Naive thymus-derived CD8-positive, alpha-beta T cell (primary cell): Measurements from ENCODE around the gene SLC6A16. TPM values are rescaled to one million over a fixed set of nuclear protein-coding genes. Genes with fewer than 3 reads are reported as not detected.
"Not testable (repeated sequence)": the region's sequence is repeated elsewhere in the genome, so short reads cannot be mapped to it uniquely, and the experiment has no call there.

Experiments used
- ATAC-seq, 2 donors: fragments of 150-1000 bp; cut with Tn5 transposase in 1 of 2; sonication (Bioruptor Pico), chemical (Tn5 transposase) in 1 of 2; 1 replicate in 1 of 2; 2 replicates in 1 of 2; pipeline ENCODE4 v1.10.0; 2021; ENCODE audit warnings: mild to moderate bottlenecking in 2 of 2, moderate library complexity in 2 of 2
- POLR2A ChIA-PET: fragments of 350-600 bp; sonication (Branson Sonifier 250); formaldehyde crosslinking; loops from one replicate; lab custom pipeline; 2021; ENCODE audit warnings: antibody characterized with exemption; lab: Charles Lee
- DNase-seq, 10 donors: peaks; one replicate each; pipeline versions ENCODE4 v3.0.0 to v3.0.0-alpha.2; 2020 to 2022
- H3K27ac Mint-ChIP-seq, 10 donors: one replicate each; pipeline ENCODE4 v1.8.0; 2020 to 2022; ENCODE audit warnings: mild to moderate bottlenecking in 10 of 10, mixed read lengths in 10 of 10, moderate library complexity in 4 of 10, inconsistent platforms in 1 of 10
- H3K27me3 Mint-ChIP-seq, 5 donors: one replicate each; pipeline ENCODE4 v1.8.0; 2021 to 2022; ENCODE audit warnings: mixed read lengths in 5 of 5
- H3K36me3 Mint-ChIP-seq, 3 donors: one replicate each; pipeline ENCODE4 v1.8.0; 2020 to 2022; ENCODE audit warnings: mixed read lengths in 3 of 3, mild to moderate bottlenecking in 2 of 3, inconsistent platforms in 1 of 3
- H3K4me1 Mint-ChIP-seq, 4 donors: one replicate each; pipeline ENCODE4 v1.8.0; 2021 to 2022; ENCODE audit warnings: mixed read lengths in 4 of 4
- H3K4me3 Mint-ChIP-seq, 10 donors: one replicate each; pipeline ENCODE4 v1.8.0; 2020 to 2022; ENCODE audit warnings: mild to moderate bottlenecking in 10 of 10, mixed read lengths in 10 of 10, moderate library complexity in 6 of 10, inconsistent platforms in 1 of 10
- H3K9me3 Mint-ChIP-seq, 9 donors: one replicate each; pipeline ENCODE4 v1.8.0; 2020 to 2022; ENCODE audit warnings: mixed read lengths in 9 of 9, mild to moderate bottlenecking in 3 of 9, inconsistent platforms in 1 of 9, moderate library complexity in 1 of 9
- polyA plus RNA-seq, 3 donors: library from polyadenylated mRNA; unstranded; fragments of 300-500 nt; fragmentation: Illumina TruSeq; gene quantifications; one replicate each; pipeline ENCODE4 v1.2.3, GENCODE V29; 2021
- total RNA-seq, 8 experiments: library from RNA in 2 of 8; stranded (reverse) in 2 of 8; gene quantifications; one replicate each; pipeline ENCODE4 v1.2.3 and lab custom pipeline; 2021 to 2026

SLC6A16 gene
- total and polyA plus RNA-seq, 5 experiments from 2014 or later, result 0.97 to 6.9 (median 1.5) TPM

DNA sequence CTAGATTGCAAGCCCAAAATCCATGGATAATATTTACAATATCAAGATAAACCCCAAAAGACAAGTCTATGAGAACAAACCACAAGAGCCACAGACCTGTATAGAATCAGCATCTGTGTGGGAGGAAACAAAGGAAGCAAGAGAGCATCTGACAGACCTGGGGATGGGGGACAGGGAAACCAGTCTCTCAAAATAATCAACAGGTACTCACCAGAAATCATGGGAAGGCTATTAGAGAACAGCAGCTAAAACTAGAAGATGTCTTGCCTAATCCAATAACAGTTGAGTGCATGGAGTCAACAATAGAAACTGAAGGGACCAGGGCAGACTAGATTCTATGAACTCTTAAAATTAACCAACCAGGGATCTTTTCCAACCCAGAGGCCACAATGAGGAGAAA, 8.7 kb downstream of the SLC6A16 start:
- peaks cover 20 to 47% (median 44%) of the 10 kb centered on the region in 3 donors for H3K36me3 Mint-ChIP-seq
- H3K9me3 Mint-ChIP-seq, result peaks cover 0 to 33% (median 5%) of the 10 kb centered on the region in 9 donors
- DNase-seq (no peak), ATAC-seq (no peak)
- H3K27ac Mint-ChIP-seq, result peak overlapping the region in 1 of 10 donors; percentile 27
- H3K4me3 Mint-ChIP-seq, result no peak overlapping the region
- peaks cover 9 to 18% (median 15%) of the 10 kb centered on the region in 4 donors for H3K4me1 Mint-ChIP-seq
- POLR2A ChIA-PET, result no interaction called here
- H3K27me3 Mint-ChIP-seq, result no peaks in the 10 kb centered on the region

DNA sequence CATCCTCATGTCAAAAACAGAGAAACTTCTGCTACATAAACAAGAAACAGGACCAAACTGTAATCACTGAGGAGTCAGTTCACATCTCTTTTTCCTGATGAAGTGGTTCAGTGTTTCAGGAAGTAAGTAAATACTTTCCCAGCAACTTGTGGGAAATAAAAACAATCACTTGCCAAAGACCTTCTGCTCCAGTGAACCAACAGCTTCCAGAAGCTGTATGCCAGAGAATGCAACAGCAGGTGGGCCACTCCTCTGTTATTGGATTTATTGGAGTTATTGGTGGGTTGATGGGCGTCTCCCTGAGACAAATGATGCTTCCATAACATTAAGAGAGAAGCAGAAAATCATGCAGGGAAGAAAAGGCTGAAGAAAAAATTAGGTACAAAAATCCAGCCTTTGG, 9.9 kb downstream of the SLC6A16 start:
- Mint-ChIP-seq H3K27me3 (no peaks in the 10 kb centered on the region), H3K4me1 (peaks cover 9 to 22% (median 15%) of the 10 kb centered on the region in 4 donors), H3K4me3 (no peak overlapping the region), H3K9me3 (peaks cover 0 to 25% (median 5%) of the 10 kb centered on the region in 9 donors), H3K36me3 (peaks cover 20 to 52% (median 41%) of the 10 kb centered on the region in 3 donors), H3K27ac (no peak overlapping the region)
- ATAC-seq (no peak), DNase-seq (no peak)
- POLR2A ChIA-PET, result no interaction called here

DNA sequence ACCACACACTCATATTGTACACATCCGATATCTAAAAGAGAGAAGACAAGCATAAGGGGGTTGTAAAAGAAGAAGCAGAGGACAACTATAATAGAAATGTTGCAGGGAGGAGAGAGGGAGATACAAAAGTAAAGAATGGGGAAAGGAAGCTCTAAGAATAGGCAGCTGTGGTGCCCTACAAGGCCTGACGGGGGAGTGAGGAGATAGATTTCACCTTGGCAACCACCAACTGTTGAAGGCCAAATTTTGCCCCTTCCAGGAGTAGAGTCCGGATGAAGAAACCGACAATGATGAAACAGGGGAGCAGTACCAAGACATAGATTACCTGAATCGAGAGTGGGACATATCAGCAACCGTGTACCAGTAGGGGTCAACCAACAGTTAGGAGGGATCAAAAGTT, 15.9 kb downstream of the SLC6A16 start:
- POLR2A ChIA-PET, result no interaction called here
- ATAC-seq (no peak), DNase-seq (no peak)
- peak overlapping the region in 2 of 10 donors; percentile 17 to 43 for H3K27ac Mint-ChIP-seq
- H3K4me1 Mint-ChIP-seq, result peaks cover 0 to 5% (median under 1%) of the 10 kb centered on the region in 4 donors
- H3K9me3 Mint-ChIP-seq, result no peaks in the 10 kb centered on the region
- no peaks in the 10 kb centered on the region for H3K27me3 Mint-ChIP-seq
- no peak overlapping the region for H3K4me3 Mint-ChIP-seq
- H3K36me3 Mint-ChIP-seq, result peaks cover 0 to 31% (median 18%) of the 10 kb centered on the region in 3 donors

DNA sequence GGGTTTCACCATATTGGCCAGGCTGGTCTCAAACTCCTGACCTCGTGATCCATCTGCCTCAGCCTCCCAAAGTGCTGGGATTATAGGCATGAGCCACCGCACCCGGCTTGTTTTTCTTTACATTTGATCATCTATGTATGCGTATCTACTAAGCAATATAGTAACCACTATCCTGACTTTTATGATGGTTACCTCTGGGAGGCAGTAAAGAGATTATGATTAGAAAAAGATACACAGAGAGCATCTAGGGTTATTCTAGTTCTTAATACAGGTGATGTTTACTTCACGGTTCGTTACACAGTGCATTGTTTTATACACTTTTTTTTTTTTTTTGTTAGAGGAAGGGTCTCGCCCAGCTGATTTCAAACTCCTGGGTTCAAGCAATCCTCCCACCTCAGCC, 18.3 kb downstream of the SLC6A16 start:
- H3K36me3 Mint-ChIP-seq, result peaks cover 0 to 23% (median 18%) of the 10 kb centered on the region in 3 donors
- H3K27ac Mint-ChIP-seq, H3K4me3 Mint-ChIP-seq, H3K9me3 Mint-ChIP-seq, DNase-seq, H3K4me1 Mint-ChIP-seq, H3K27me3 Mint-ChIP-seq: not testable (repeated sequence)
- POLR2A ChIA-PET, result interaction anchor here (0.6 kb wide), 1 partner anchor 23 kb away, joined by 3 read pairs; no protein-coding TSS in a partner anchor
- peak in 1 of 2 donors; percentile 62 for ATAC-seq

DNA sequence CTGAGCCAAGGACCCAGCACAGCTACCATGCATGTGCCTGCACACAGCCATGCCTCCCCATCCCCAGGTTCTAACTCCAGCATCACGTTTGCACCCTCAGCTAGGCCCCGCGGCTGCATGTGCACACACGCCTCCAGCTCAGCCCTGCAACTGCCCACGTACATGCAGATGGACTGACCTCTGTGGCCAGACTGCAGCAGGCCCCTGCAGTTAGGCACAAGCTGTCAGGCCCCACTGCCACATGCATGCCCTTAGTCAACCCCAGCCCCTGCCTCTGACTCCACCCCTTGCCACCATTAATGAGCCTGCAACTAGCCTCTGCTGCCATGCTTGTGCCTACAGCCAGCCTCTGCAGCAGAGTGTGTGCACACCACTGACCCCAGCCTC, 23.1 kb downstream of the SLC6A16 start:
- no peak for ATAC-seq
- peaks cover 0 to 7% (median 0%) of the 10 kb centered on the region in 3 donors for H3K36me3 Mint-ChIP-seq
- peaks cover 0 to 9% (median 2%) of the 10 kb centered on the region in 9 donors for H3K9me3 Mint-ChIP-seq
- no peak for DNase-seq
- POLR2A ChIA-PET, result no interaction called here
- peaks cover 2 to 11% (median 7%) of the 10 kb centered on the region in 4 donors for H3K4me1 Mint-ChIP-seq
- H3K27me3 Mint-ChIP-seq, result no peaks in the 10 kb centered on the region
- no peak overlapping the region for H3K27ac Mint-ChIP-seq
- no peak overlapping the region for H3K4me3 Mint-ChIP-seq

DNA sequence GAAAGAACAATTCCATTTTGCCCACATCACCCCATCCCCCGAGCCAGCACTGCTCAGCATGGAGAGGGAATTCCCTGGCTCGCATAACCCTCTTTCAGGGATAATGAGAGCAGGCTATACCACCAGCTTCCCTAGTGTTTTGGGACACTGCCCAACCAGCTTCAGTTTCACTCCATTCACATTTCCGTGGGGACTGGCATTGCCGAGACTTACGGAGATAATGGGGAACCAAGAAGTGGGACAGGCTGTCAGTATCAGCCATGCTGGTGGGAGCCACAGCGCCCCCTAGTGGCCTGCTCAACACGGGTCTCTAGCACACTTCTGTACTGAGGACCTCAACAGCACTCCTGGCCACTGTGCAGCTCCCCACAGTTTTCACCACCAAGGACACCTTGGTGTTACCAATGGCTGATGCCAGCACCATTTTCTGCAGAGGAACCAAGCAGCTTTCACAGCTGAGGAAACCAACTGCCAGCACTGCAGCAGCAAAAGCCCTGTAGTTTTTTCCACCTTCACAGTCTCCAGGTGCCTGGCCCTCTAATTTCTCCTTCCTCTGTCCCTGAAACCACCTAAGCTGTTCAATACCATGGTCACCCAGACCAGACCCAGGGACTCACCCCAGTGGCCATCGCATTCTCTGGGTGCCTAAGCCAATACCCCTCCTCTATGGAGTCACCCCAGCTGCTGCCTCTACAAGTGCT, 23.7 kb downstream of the SLC6A16 start:
- ATAC-seq (peak; percentile 93 to 98), DNase-seq (peak; percentile 48 to 86 (median 70))
- H3K4me1 Mint-ChIP-seq, result peaks cover 2 to 10% (median 7%) of the 10 kb centered on the region in 4 donors
- POLR2A ChIA-PET, result interaction anchor here (1.0 kb wide), 1 partner anchor 125 kb away, joined by 3 read pairs; no protein-coding TSS in a partner anchor
- no peaks in the 10 kb centered on the region for H3K27me3 Mint-ChIP-seq
- H3K4me3 Mint-ChIP-seq, result peak overlapping the region in 1 of 10 donors; percentile 19
- H3K9me3 Mint-ChIP-seq, result peaks cover 0 to 9% (median 2%) of the 10 kb centered on the region in 9 donors
- peaks cover 0 to 7% (median 0%) of the 10 kb centered on the region in 3 donors for H3K36me3 Mint-ChIP-seq
- peak overlapping the region in 2 of 10 donors; percentile 31 to 33 for H3K27ac Mint-ChIP-seq

DNA sequence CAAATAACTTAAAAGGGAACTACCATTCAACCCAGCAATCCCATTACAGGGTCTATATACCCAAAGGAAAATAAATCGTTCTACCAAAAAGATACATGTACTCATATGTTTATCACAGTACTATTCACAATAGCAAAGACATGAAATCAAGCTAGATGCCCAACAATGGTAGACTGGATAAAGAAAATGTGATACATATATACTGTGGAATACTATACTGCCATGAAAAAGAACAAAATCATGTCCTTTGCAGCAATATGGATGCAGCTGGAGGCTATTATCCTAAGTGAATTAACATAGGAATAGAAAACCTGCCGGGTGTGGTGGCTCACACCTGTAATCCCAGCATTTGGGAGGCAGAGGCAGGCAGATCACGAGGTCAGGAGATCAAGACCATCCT, 26.3 kb downstream of the SLC6A16 start:
- H3K4me1 Mint-ChIP-seq, H3K27ac Mint-ChIP-seq, ATAC-seq, H3K27me3 Mint-ChIP-seq, H3K9me3 Mint-ChIP-seq, H3K36me3 Mint-ChIP-seq, DNase-seq, POLR2A ChIA-PET, H3K4me3 Mint-ChIP-seq: not testable (repeated sequence)

DNA sequence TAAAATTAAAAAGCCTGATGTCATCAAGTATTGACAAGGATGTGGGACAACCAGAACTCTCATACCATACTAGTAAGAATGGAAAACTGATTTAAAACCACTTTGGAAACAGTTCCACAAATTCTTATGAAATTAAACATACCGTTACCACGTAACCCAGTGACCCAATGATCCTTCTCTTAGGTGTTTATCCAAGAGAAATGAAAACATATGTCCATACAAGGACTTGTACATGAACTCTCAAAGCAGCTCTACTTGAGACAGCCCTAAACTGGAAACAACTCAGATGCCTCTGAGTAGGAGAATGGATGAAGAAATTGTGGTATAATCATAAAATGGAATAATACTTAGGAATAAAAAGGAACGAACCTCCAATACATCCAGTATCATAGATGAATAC, 27.6 kb downstream of the SLC6A16 start:
- H3K4me1 Mint-ChIP-seq, result peaks cover 2 to 10% (median 7%) of the 10 kb centered on the region in 4 donors
- DNase-seq, result no peak
- H3K4me3 Mint-ChIP-seq, result no peak overlapping the region
- ATAC-seq, result no peak
- H3K36me3 Mint-ChIP-seq, result no peaks in the 10 kb centered on the region
- no peak overlapping the region for H3K27ac Mint-ChIP-seq
- peaks cover 0 to 1% (median 0%) of the 10 kb centered on the region in 9 donors for H3K9me3 Mint-ChIP-seq
- no peaks in the 10 kb centered on the region for H3K27me3 Mint-ChIP-seq
- POLR2A ChIA-PET, result no interaction called here

DNA sequence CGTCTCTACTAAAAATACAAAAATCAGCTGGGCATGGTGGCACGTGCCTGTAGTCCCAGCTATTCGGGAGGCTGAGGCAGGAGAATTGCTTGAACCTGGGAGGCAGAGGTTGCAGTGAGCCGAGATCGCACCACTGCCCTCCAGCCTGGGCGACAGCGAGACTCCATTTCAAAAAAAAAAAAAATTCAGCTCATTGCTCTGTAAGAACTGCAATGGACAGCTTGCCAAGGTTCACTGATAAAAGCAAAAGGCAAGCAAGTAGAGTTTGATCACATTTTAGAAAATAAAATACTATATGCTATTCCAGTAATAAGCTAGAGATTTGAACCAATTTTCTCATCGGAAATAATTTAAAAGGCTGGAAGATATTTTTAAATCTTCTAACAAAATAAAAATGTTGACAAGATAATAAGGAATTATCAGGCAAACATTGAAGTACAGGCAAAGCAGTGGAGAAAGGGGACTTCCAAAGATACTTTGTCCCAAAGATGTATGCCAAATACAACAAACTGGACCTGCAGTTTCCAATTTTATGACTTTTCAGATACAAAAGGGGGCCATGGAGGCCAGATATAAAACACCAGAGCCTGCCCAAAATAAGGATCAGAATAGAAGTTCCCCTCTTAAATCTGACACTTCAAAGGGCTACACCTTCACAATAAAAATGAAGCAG, 29.6 kb downstream of the SLC6A16 start:
- Mint-ChIP-seq H3K27me3 (no peaks in the 10 kb centered on the region), H3K4me1 (peaks cover 0 to 2% (median under 1%) of the 10 kb centered on the region in 4 donors)
- POLR2A ChIA-PET, result no interaction called here

DNA sequence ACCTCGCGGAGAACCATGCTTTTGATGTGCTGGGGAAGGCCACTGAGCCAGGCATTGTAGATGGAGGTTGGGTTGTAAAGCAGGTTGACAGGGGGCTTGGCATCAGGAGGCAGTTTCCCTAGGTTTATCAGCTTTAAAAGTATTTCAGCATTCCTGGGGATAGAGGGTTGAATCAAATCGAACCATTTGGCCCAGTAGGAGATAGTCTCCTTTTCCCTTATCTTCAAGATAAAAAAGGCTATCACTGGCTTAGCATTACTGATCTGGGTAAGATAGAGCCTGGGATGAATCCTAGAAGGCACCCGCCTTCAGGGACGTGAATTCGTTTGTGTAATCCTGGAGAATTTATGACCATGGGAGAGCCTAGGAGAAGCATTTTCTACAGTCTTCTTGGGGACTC, 30.6 kb downstream of the SLC6A16 start:
- Mint-ChIP-seq H3K36me3 (no peaks in the 10 kb centered on the region), H3K27ac (no peak overlapping the region), H3K27me3 (no peaks in the 10 kb centered on the region), H3K4me1 (no peaks in the 10 kb centered on the region), H3K4me3 (no peak overlapping the region), H3K9me3 (no peaks in the 10 kb centered on the region)
- ATAC-seq, result no peak
- POLR2A ChIA-PET, result no interaction called here
- DNase-seq, result no peak

More for the DNA sequence above, 29.6 kb downstream of the SLC6A16 start:
- DNase-seq, result no peak
- no peak overlapping the region for H3K4me3 Mint-ChIP-seq
- ATAC-seq, result no peak
- no peaks in the 10 kb centered on the region for H3K9me3 Mint-ChIP-seq
- no peaks in the 10 kb centered on the region for H3K36me3 Mint-ChIP-seq
- H3K27ac Mint-ChIP-seq, result no peak overlapping the region

DNA sequence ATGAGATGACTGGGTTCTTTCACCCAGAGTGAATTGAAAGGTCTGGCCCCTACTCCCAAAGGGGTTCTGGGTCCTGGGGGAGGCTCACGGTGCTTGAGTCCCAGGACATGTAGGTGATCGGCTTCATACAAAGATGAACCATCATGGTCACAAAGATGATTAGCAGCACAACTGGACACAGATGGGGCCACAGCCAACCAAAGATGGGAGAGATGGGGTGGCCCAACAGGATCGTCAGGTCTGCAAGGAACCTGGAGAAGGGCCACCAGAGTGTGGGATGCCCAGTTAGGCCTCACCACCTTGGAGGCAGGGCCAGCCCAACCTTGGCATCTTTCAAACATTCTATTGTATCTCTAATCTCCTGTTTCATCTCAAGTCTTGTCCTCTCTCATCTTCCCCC, 34.5 kb downstream of the SLC6A16 start:
- H3K27ac Mint-ChIP-seq, result no peak overlapping the region
- no peaks in the 10 kb centered on the region for H3K9me3 Mint-ChIP-seq
- H3K36me3 Mint-ChIP-seq, result no peaks in the 10 kb centered on the region
- H3K4me3 Mint-ChIP-seq, result no peak overlapping the region
- ATAC-seq (no peak), DNase-seq (no peak)
- no peaks in the 10 kb centered on the region for H3K27me3 Mint-ChIP-seq
- H3K4me1 Mint-ChIP-seq, result peaks cover 0 to 1% (median 0%) of the 10 kb centered on the region in 4 donors
- POLR2A ChIA-PET, result no interaction called here

DNA sequence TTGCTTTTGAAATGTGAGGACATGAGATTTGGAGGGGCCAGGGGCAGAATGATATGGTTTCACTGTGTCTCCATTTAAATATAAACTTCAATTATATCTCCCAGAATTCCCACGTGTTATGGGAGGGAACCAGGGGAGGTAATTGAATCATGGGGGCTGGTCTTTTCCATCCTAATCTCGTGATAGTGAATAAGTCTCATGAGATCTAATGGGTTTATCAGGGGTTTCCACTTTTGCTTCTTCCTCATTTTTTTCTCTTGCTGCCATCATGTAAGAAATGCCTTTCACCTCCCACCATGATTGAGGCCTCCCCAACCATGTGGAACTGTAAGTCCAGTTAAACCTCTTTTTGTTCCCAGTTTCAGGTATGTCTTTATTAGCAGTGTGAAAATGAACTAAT, 35.7 kb downstream of the SLC6A16 start:
- H3K4me3 Mint-ChIP-seq, result not testable (repeated sequence)

DNA sequence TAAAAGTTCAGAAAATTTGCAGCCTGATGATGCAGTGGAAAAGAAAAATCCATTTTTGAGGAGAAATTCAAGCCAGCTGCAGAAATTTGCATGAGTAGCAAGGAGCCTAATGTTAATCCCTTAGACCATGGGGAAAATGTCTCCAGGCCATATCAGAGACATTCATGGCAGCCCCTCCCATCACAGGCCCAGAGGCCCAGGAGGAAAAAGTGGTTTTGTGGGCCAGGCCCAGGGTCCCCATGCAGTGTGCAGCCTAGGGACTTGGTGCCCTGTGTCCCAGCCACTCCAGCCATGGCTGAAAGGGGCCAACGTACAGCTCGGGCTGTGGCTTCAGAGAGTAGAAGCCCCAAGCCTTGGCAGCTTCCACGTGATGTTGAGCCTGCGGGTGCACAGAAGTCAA, 36.8 kb downstream of the SLC6A16 start:
- POLR2A ChIA-PET, H3K36me3 Mint-ChIP-seq, ATAC-seq, H3K27ac Mint-ChIP-seq, DNase-seq, H3K27me3 Mint-ChIP-seq, H3K9me3 Mint-ChIP-seq, H3K4me3 Mint-ChIP-seq, H3K4me1 Mint-ChIP-seq: not testable (repeated sequence)

More for the DNA sequence above, 35.7 kb downstream of the SLC6A16 start:
- POLR2A ChIA-PET, H3K27ac Mint-ChIP-seq, H3K27me3 Mint-ChIP-seq, H3K36me3 Mint-ChIP-seq, DNase-seq, ATAC-seq, H3K4me1 Mint-ChIP-seq, H3K9me3 Mint-ChIP-seq: not testable (repeated sequence)
